Measurements from ENCODE around the gene KLK8.
"Not testable (repeated sequence)": the region's sequence is repeated elsewhere in the genome, so short reads cannot be mapped to it uniquely, and the experiment has no call there.

KLK8 gene

GRCh38 chr19:50984416-50984815, 17.0 kb downstream of the KLK8 start:
- not testable (repeated sequence) for H3K4ac ChIP-seq (ENCODE audit: low read depth, low read length); H3K27ac ChIP-seq (ENCODE audit: low read depth, low read length); H3K27me3 ChIP-seq (ENCODE audit: insufficient read depth, low read length); H3K4me1 ChIP-seq (ENCODE audit: control insufficient read depth in 1 of 2, insufficient read depth in 2 of 2, low read length in 2 of 2); H3K4me2 ChIP-seq (ENCODE audit: low read length); H3K9me3 ChIP-seq (ENCODE audit: insufficient read depth, low read depth, low read length); H3K23ac ChIP-seq (ENCODE audit: low read length); H2AFZ ChIP-seq (ENCODE audit: insufficient read depth, low read length, poor library complexity); H4K91ac ChIP-seq (ENCODE audit: low read depth, low read length); H2BK5ac ChIP-seq (ENCODE audit: low read depth, low read length, poor library complexity); H3K9ac ChIP-seq (ENCODE audit: low read length); DNase-seq; H4K12ac ChIP-seq (ENCODE audit: low read depth, low read length); H2BK12ac ChIP-seq (ENCODE audit: low read length); H3K79me1 ChIP-seq (ENCODE audit: low read length); H2BK120ac ChIP-seq (ENCODE audit: insufficient read depth, low read length, poor library complexity); H3K14ac ChIP-seq (ENCODE audit: low read length); H4K8ac ChIP-seq (ENCODE audit: low read depth, low read length); H3K4me3 ChIP-seq (ENCODE audit: low read depth, low read length); H3K79me2 ChIP-seq (ENCODE audit: control insufficient read depth, insufficient read depth, low read length, poor library complexity); H3K18ac ChIP-seq (ENCODE audit: low read length); H2AK5ac ChIP-seq (ENCODE audit: low read length); H3K36me3 ChIP-seq (ENCODE audit: control insufficient read depth in 1 of 2, insufficient read depth in 2 of 2, low read length in 2 of 2)
- no CpG with 5 or more reads among the region's 14 CpGs for WGBS (ENCODE audit: extremely low coverage, insufficient coverage, insufficient read length)

GRCh38 chr19:50983625-50984292, 17.6 kb downstream of the KLK8 start, which contains the start of gene KLK7:
TSS of gene KLK7 (minus strand) at chr19:50983917. CDS start at chr19:50982399, 1,518 bp downstream.
- no peak within 1 kb of the TSS for H4K8ac ChIP-seq (ENCODE audit: low read depth, low read length)
- peaks cover 5 to 12% of the 10 kb centered on the region in 2 experiments for H3K4me1 ChIP-seq (ENCODE audit: control insufficient read depth in 1 of 2, insufficient read depth in 2 of 2, low read length in 2 of 2)
- no peaks in the 10 kb centered on the region for H3K9me3 ChIP-seq (ENCODE audit: insufficient read depth, low read depth, low read length)
- no peak within 1 kb of the TSS for H3K27ac ChIP-seq (ENCODE audit: low read depth, low read length)
- no peak within 1 kb of the TSS for H3K18ac ChIP-seq (ENCODE audit: low read length)
- no peak within 1 kb of the TSS for H2AK5ac ChIP-seq (ENCODE audit: low read length)
- no peaks in the 10 kb centered on the region for H3K36me3 ChIP-seq (ENCODE audit: control insufficient read depth in 1 of 2, insufficient read depth in 2 of 2, low read length in 2 of 2)
- no peak within 1 kb of the TSS for H4K91ac ChIP-seq (ENCODE audit: low read depth, low read length)
- peaks cover 4% of the 10 kb centered on the region for H3K79me1 ChIP-seq (ENCODE audit: low read length)
- no peak within 1 kb of the TSS for H3K4me2 ChIP-seq (ENCODE audit: low read length)
- H4K12ac ChIP-seq (ENCODE audit: low read depth, low read length): no peak within 1 kb of the TSS
- no peaks in the 10 kb centered on the region for H3K79me2 ChIP-seq (ENCODE audit: control insufficient read depth, insufficient read depth, low read length, poor library complexity)
- no peak within 1 kb of the TSS for H2BK12ac ChIP-seq (ENCODE audit: low read length)
- no peak within 1 kb of the TSS for H3K14ac ChIP-seq (ENCODE audit: low read length)
- no peak within 1 kb of the TSS for H3K4me3 ChIP-seq (ENCODE audit: low read depth, low read length)
- DNase-seq: no peak
- no peak within 1 kb of the TSS for H2BK120ac ChIP-seq (ENCODE audit: insufficient read depth, low read length, poor library complexity)
- no peak within 1 kb of the TSS for H2BK5ac ChIP-seq (ENCODE audit: low read depth, low read length, poor library complexity)
- no peak within 1 kb of the TSS for H3K9ac ChIP-seq (ENCODE audit: low read length)
- no CpG with 5 or more reads among the region's 28 CpGs for WGBS (ENCODE audit: extremely low coverage, insufficient coverage, insufficient read length)
- H3K23ac ChIP-seq (ENCODE audit: low read length): no peak within 1 kb of the TSS
- no peak within 1 kb of the TSS for H3K4ac ChIP-seq (ENCODE audit: low read depth, low read length)
- no peaks in the 10 kb centered on the region for H3K27me3 ChIP-seq (ENCODE audit: insufficient read depth, low read length)
- no peak within 1 kb of the TSS for H2AFZ ChIP-seq (ENCODE audit: insufficient read depth, low read length, poor library complexity)

- H4K91ac ChIP-seq (ENCODE audit: low read depth, low read length): no peak overlapping the region
- no CpG with 5 or more reads among the region's 4 CpGs for WGBS (ENCODE audit: extremely low coverage, insufficient coverage, insufficient read length)
- no peak overlapping the region for H2AK5ac ChIP-seq (ENCODE audit: low read length)
- H3K4me2 ChIP-seq (ENCODE audit: low read length): no peak overlapping the region
- no peak overlapping the region for H3K18ac ChIP-seq (ENCODE audit: low read length)
- no peak overlapping the region for H2BK120ac ChIP-seq (ENCODE audit: insufficient read depth, low read length, poor library complexity)
- no peaks in the 10 kb centered on the region for H3K27me3 ChIP-seq (ENCODE audit: insufficient read depth, low read length)
- no peak overlapping the region for H3K4me3 ChIP-seq (ENCODE audit: low read depth, low read length)
- H3K4ac ChIP-seq (ENCODE audit: low read depth, low read length): no peak overlapping the region
- no peak overlapping the region for H4K12ac ChIP-seq (ENCODE audit: low read depth, low read length)
- peaks cover 5 to 12% of the 10 kb centered on the region in 2 experiments for H3K4me1 ChIP-seq (ENCODE audit: control insufficient read depth in 1 of 2, insufficient read depth in 2 of 2, low read length in 2 of 2)
- peaks cover 4% of the 10 kb centered on the region for H3K79me1 ChIP-seq (ENCODE audit: low read length)
- H3K36me3 ChIP-seq (ENCODE audit: control insufficient read depth in 1 of 2, insufficient read depth in 2 of 2, low read length in 2 of 2): no peaks in the 10 kb centered on the region
- H2BK5ac ChIP-seq (ENCODE audit: low read depth, low read length, poor library complexity): no peak overlapping the region
- no peak overlapping the region for H3K14ac ChIP-seq (ENCODE audit: low read length)
- H3K9me3 ChIP-seq (ENCODE audit: insufficient read depth, low read depth, low read length): no peaks in the 10 kb centered on the region
- no peak overlapping the region for H3K23ac ChIP-seq (ENCODE audit: low read length)
- H2AFZ ChIP-seq (ENCODE audit: insufficient read depth, low read length, poor library complexity): no peak overlapping the region
- no peak overlapping the region for H3K27ac ChIP-seq (ENCODE audit: low read depth, low read length)
- DNase-seq: no peak
- H4K8ac ChIP-seq (ENCODE audit: low read depth, low read length): no peak overlapping the region
- H3K79me2 ChIP-seq (ENCODE audit: control insufficient read depth, insufficient read depth, low read length, poor library complexity): no peaks in the 10 kb centered on the region
- no peak overlapping the region for H2BK12ac ChIP-seq (ENCODE audit: low read length)
- H3K9ac ChIP-seq (ENCODE audit: low read length): no peak overlapping the region
These were observed 19.2 kb downstream of the KLK8 start for GRCh38 chr19:50982186-50982585.

GRCh38 chr19:50981587-50982146, 19.7 kb downstream of the KLK8 start:
- Histone ChIP-seq H2AFZ (ENCODE audit: insufficient read depth, low read length, poor library complexity) (no peak overlapping the region), H3K79me1 (ENCODE audit: low read length) (peaks cover 4% of the 10 kb centered on the region), H3K79me2 (ENCODE audit: control insufficient read depth, insufficient read depth, low read length, poor library complexity) (no peaks in the 10 kb centered on the region), H3K4me1 (ENCODE audit: control insufficient read depth in 1 of 2, insufficient read depth in 2 of 2, low read length in 2 of 2) (peaks cover 5 to 12% of the 10 kb centered on the region in 2 experiments), H4K8ac (ENCODE audit: low read depth, low read length) (no peak overlapping the region), H2AK5ac (ENCODE audit: low read length) (no peak overlapping the region), H3K4me2 (ENCODE audit: low read length) (no peak overlapping the region), H3K27me3 (ENCODE audit: insufficient read depth, low read length) (no peaks in the 10 kb centered on the region), H2BK120ac (ENCODE audit: insufficient read depth, low read length, poor library complexity) (no peak overlapping the region), H3K18ac (ENCODE audit: low read length) (no peak overlapping the region), H4K91ac (ENCODE audit: low read depth, low read length) (peak overlapping the region; percentile 49), H2BK12ac (ENCODE audit: low read length) (no peak overlapping the region), H3K4me3 (ENCODE audit: low read depth, low read length) (no peak overlapping the region), H2BK5ac (ENCODE audit: low read depth, low read length, poor library complexity) (no peak overlapping the region), H3K14ac (ENCODE audit: low read length) (no peak overlapping the region), H3K27ac (ENCODE audit: low read depth, low read length) (no peak overlapping the region), H3K4ac (ENCODE audit: low read depth, low read length) (no peak overlapping the region), H4K12ac (ENCODE audit: low read depth, low read length) (no peak overlapping the region), H3K9ac (ENCODE audit: low read length) (no peak overlapping the region), H3K36me3 (ENCODE audit: control insufficient read depth in 1 of 2, insufficient read depth in 2 of 2, low read length in 2 of 2) (no peaks in the 10 kb centered on the region), H3K23ac (ENCODE audit: low read length) (no peak overlapping the region), H3K9me3 (ENCODE audit: insufficient read depth, low read depth, low read length) (no peaks in the 10 kb centered on the region)
- no peak for DNase-seq
- no CpG with 5 or more reads among the region's 11 CpGs for WGBS (ENCODE audit: extremely low coverage, insufficient coverage, insufficient read length)
